ENCODE results near the gene WDTC1. TPM values are rescaled to one million over a fixed set of nuclear protein-coding genes. Genes with fewer than 3 reads are reported as not detected.
A peak's percentile ranks its signal among the peaks of the same experiment; 100 is the strongest.
"Not testable (repeated sequence)": the region's sequence is repeated elsewhere in the genome, so short reads cannot be mapped to it uniquely, and the experiment has no call there.

The WDTC1 gene, protein sequence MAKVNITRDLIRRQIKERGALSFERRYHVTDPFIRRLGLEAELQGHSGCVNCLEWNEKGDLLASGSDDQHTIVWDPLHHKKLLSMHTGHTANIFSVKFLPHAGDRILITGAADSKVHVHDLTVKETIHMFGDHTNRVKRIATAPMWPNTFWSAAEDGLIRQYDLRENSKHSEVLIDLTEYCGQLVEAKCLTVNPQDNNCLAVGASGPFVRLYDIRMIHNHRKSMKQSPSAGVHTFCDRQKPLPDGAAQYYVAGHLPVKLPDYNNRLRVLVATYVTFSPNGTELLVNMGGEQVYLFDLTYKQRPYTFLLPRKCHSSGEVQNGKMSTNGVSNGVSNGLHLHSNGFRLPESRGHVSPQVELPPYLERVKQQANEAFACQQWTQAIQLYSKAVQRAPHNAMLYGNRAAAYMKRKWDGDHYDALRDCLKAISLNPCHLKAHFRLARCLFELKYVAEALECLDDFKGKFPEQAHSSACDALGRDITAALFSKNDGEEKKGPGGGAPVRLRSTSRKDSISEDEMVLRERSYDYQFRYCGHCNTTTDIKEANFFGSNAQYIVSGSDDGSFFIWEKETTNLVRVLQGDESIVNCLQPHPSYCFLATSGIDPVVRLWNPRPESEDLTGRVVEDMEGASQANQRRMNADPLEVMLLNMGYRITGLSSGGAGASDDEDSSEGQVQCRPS
- total RNA-seq (10 to 100 TPM; 28.5 to 43.9 (median 36.3) TPM), polyA plus RNA-seq (10 to 100 TPM; 20.2 to 25.7 TPM)
- long read RNA-seq, donor 1, partial matches to known transcripts: 0 of 15 reads
- long read RNA-seq, donor 1, other reads (novel, unspliced or antisense): 15 of 15 reads
- long read RNA-seq, donor 2, full-length matches to known transcripts: 6 of 6 reads
- long read RNA-seq, donor 2, partial matches to known transcripts: 0 of 6 reads
- long read RNA-seq, donor 2, other reads (novel, unspliced or antisense): 0 of 6 reads
- long read RNA-seq, donor 3, full-length matches to known transcripts: 4 of 25 reads
- long read RNA-seq, donor 3, partial matches to known transcripts: 7 of 25 reads
- long read RNA-seq, donor 3, other reads (novel, unspliced or antisense): 14 of 25 reads

GRCh38 chr1:27234049-27234882 lies at the start of gene WDTC1:
WDTC1 (plus strand) TSS chr1:27234632; CDS start chr1:27261055, 26,423 bp downstream.
- Histone ChIP-seq H3K27ac (peak within 1 kb of the TSS; percentile 47 to 81), H3K27me3 (no peaks in the 10 kb centered on the region), H3K9me3 (no peaks in the 10 kb centered on the region), H3K4me3 (peak within 1 kb of the TSS; percentile 99), H3K36me3 (no peaks in the 10 kb centered on the region), H3K4me1 (ENCODE audit: insufficient read depth) (peaks cover 8% of the 10 kb centered on the region)
- TF ChIP-seq EP300 (IDR thresholded peaks at IDR 0.05) (no peak), CTCF (IDR thresholded peaks at IDR 0.05) (no peak), POLR2A (IDR thresholded peaks at IDR 0.05) (peak; percentile 37)
- peak; percentile 97 to 99 (median 98) for DNase-seq
- intact Hi-C loops (cut with DNase I): no loop called here
- 0 to 1% (median 1%) methylated on average over 55 to 71 of the region's 71 CpGs for WGBS, 3 donors

DNA sequence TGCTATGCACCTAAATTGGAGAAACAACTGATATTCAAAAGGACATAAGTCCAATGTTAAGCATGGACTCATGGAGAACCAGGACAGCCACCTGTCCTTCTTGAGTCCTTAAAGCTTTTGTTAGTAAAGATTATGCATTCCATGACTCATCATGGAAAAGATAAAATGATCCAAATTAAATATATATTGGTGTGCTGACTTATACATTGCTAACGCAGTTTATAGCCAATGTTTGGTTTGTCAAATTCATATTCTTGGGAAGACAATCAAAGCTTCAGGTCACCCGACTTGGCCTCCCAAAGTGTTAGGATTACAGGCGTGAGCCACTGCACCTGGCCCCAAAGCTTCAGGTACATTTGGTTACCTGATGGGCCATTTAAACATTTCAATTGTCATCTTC lies 49.8 kb upstream of the WDTC1 start:
- not testable (repeated sequence) for H3K36me3 ChIP-seq

DNA sequence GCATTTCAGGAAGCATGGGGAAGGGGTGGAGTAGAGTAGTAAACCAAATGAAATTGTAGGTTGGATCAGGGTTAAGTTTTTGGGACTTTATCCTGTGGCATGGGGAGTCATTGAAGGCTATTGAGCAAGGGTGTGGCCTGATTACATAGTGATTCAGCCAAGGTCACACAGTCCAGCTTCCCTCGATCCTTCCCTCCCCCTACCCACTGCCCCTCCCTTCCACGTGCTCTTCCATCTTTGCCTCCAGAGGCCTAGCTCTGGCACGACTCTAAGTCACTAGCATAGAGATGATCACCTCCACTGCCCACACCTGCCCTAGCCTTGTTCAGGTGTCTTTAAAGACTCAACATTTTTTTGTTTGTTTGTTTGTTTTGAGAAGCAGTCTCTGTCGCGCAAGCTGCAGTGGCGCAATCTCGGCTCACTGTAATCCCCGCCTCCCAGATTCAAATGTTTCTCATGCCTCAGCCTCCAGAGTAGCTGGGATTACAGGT lies 42.3 kb upstream of the WDTC1 start:
- no peak for TF ChIP-seq EP300 (IDR thresholded peaks at IDR 0.05)
- TF ChIP-seq CTCF (IDR thresholded peaks at IDR 0.05): no peak
- no peak for TF ChIP-seq POLR2A (IDR thresholded peaks at IDR 0.05)
- Histone ChIP-seq H3K27ac (no peak overlapping the region), H3K27me3 (no peaks in the 10 kb centered on the region), H3K36me3 (no peaks in the 10 kb centered on the region), H3K9me3 (no peaks in the 10 kb centered on the region), H3K4me3 (no peak overlapping the region), H3K4me1 (ENCODE audit: insufficient read depth) (no peaks in the 10 kb centered on the region)
- no peak for DNase-seq
- 67 to 73% (median 72%) methylated on average over 8 of the region's 8 CpGs for WGBS, 3 donors
- intact Hi-C loops (cut with DNase I): loop anchor here in 1 of 4 donors (10.0 kb wide), 1 partner anchor 103 kb away; no protein-coding TSS in a partner anchor

More for the DNA sequence above, 49.8 kb upstream of the WDTC1 start:
- DNase-seq; H3K27ac ChIP-seq; H3K27me3 ChIP-seq; H3K4me3 ChIP-seq; H3K4me1 ChIP-seq (ENCODE audit: insufficient read depth); intact Hi-C loops (cut with DNase I); H3K9me3 ChIP-seq: not testable (repeated sequence)
- 73 to 85% (median 84%) methylated on average over 3 of the region's 3 CpGs for WGBS, 3 donors

DNA sequence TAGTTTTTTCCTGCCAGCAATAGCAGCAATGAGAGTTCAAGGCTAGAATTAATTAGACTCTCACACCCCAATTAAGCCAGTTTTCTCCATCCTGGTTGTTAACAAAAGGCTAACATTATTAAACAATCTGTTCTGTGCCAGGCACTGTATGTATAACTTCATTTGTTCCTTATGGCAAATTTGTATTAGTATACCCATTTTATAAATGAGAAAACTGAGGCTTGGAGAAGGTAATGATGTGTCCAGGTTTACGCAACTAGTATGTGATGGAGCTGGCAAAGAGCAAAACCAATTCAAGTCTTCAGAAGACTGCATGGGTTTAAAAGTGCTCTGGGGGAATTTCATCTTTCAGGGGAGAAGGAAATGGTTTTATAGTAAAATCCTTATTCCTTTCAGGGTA lies 41.2 kb upstream of the WDTC1 start:
- intact Hi-C loops (cut with DNase I): loop anchor here in 1 of 4 donors (10.0 kb wide), 1 partner anchor 102 kb away; no protein-coding TSS in a partner anchor

More for the DNA sequence above, 41.2 kb upstream of the WDTC1 start:
- TF ChIP-seq POLR2A (IDR thresholded peaks at IDR 0.05) (no peak), CTCF (IDR thresholded peaks at IDR 0.05) (no peak), EP300 (IDR thresholded peaks at IDR 0.05) (no peak)
- no peak for DNase-seq
- no peaks in the 10 kb centered on the region for H3K4me1 ChIP-seq (ENCODE audit: insufficient read depth)
- no peak overlapping the region for H3K27ac ChIP-seq
- H3K27me3 ChIP-seq: no peaks in the 10 kb centered on the region
- 96 to 100% (median 100%) methylated on average over 1 of the region's 1 CpG for WGBS, 3 donors
- H3K9me3 ChIP-seq: no peaks in the 10 kb centered on the region
- H3K36me3 ChIP-seq: no peaks in the 10 kb centered on the region
- no peak overlapping the region for H3K4me3 ChIP-seq

Data from ovary (tissue), 10 donors.